ENCODE data around the gene RAB1B. TPM values are rescaled to one million over a fixed set of nuclear protein-coding genes. Genes with fewer than 3 reads are reported as not detected.

The RAB1B gene
- polyA plus RNA-seq (2013, experiment 1 of 2; ENCODE audit: insufficient read length): 138 TPM
- polyA plus RNA-seq (2013, experiment 2 of 2; ENCODE audit: insufficient read length): 146 TPM

- peak; percentile 99 for DNase-seq
Measured at GRCh38 chr11:66268244-66268951, at the start of gene RAB1B. TSS of gene RAB1B (plus strand) at chr11:66268639. CDS start at chr11:66268680, 41 bp downstream.

GRCh38 chr11:66218846-66219620, 49.4 kb upstream of the RAB1B start:
- DNase-seq: no peak

GRCh38 chr11:66219846-66220565, 48.4 kb upstream of the RAB1B start:
- no peak for DNase-seq

- DNase-seq: no peak
Measured at GRCh38 chr11:66220566-66220935, 47.9 kb upstream of the RAB1B start.

GRCh38 chr11:66221012-66221411, 47.4 kb upstream of the RAB1B start:
- no peak for DNase-seq

GRCh38 chr11:66221726-66222236, 46.7 kb upstream of the RAB1B start:
- peak; percentile 11 for DNase-seq

GRCh38 chr11:66222358-66223149, 45.9 kb upstream of the RAB1B start:
- peak; percentile 86 for DNase-seq

GRCh38 chr11:66224226-66224855, 44.1 kb upstream of the RAB1B start:
- no peak for DNase-seq

GRCh38 chr11:66225066-66225465, 43.4 kb upstream of the RAB1B start:
- no peak for DNase-seq

- no peak for DNase-seq
Measured at GRCh38 chr11:66226101-66226500, 42.3 kb upstream of the RAB1B start.

- DNase-seq: no peak
Measured at GRCh38 chr11:66227700-66228099, 40.7 kb upstream of the RAB1B start.

GRCh38 chr11:66228521-66228920, 39.9 kb upstream of the RAB1B start:
- DNase-seq: no peak

GRCh38 chr11:66230156-66230555, 38.3 kb upstream of the RAB1B start:
- DNase-seq: no peak

GRCh38 chr11:66230978-66231377, 37.5 kb upstream of the RAB1B start:
- DNase-seq: no peak

- DNase-seq: no peak
Measured at GRCh38 chr11:66231561-66231960, 36.9 kb upstream of the RAB1B start.

GRCh38 chr11:66232769-66233168, 35.7 kb upstream of the RAB1B start:
- DNase-seq: no peak

GRCh38 chr11:66233301-66233700, 35.1 kb upstream of the RAB1B start:
- DNase-seq: no peak

- no peak for DNase-seq
Measured at GRCh38 chr11:66235141-66235540, 33.3 kb upstream of the RAB1B start.

GRCh38 chr11:66237867-66238266, 30.6 kb upstream of the RAB1B start:
- DNase-seq: no peak

- DNase-seq: no peak
Measured at GRCh38 chr11:66238786-66239413, 29.5 kb upstream of the RAB1B start.

- no peak for DNase-seq
Measured at GRCh38 chr11:66239511-66239910, 28.9 kb upstream of the RAB1B start.
